Tibial nerve (tissue), 4 donors: ENCODE measurements around the gene FARSB. TPM values are rescaled to one million over a fixed set of nuclear protein-coding genes. Genes with fewer than 3 reads are reported as not detected.
"Not testable (repeated sequence)": the region's sequence is repeated elsewhere in the genome, so short reads cannot be mapped to it uniquely, and the experiment has no call there.

Source experiments
- DNase-seq, 2 donors: peaks; one replicate each; pipeline ENCODE4 v3.0.0-alpha.2; 2019; ENCODE audit warnings: low spot score in 2 of 2
- H3K27ac ChIP-seq, 4 donors: fragments of 200-600 bp; sonication (generic) in 3 of 4; one replicate each; pipeline ENCODE4 v1.5.1; 2017 to 2019; ENCODE audit warnings: mild to moderate bottlenecking in 1 of 4
- H3K27me3 ChIP-seq, 2 donors: fragments of 200-600 bp; sonication (generic) in 1 of 2; one replicate each; pipeline versions ENCODE4 v1.5.1 to v1.6.0; 2017 to 2019
- H3K36me3 ChIP-seq, 3 donors: fragments of 200-600 bp; sonication (generic); one replicate each; pipeline ENCODE4 v1.5.1; 2018 to 2019
- H3K4me1 ChIP-seq, 4 donors: fragments of 200-600 bp; sonication (generic) in 3 of 4; one replicate each; pipeline ENCODE4 v1.5.1; 2017 to 2019
- H3K4me3 ChIP-seq, 4 donors: fragments of 200-600 bp; sonication (generic) in 3 of 4; one replicate each; pipeline ENCODE4 v1.5.1; 2017 to 2019; ENCODE audit warnings: mild to moderate bottlenecking in 1 of 4, moderate library complexity in 1 of 4
- H3K9me3 ChIP-seq, 4 donors: fragments of 200-600 bp; sonication (generic) in 3 of 4; one replicate each; pipeline ENCODE4 v1.5.1; 2017 to 2019
- CTCF ChIP-seq, 5 experiments: fragments of 200-600 bp in 3 of 5; fragments of 450-650 bp in 2 of 5; sonication (generic) in 3 of 5; IDR thresholded peaks; one replicate each; pipeline ENCODE4 v1.5.1; 2016 to 2019; ENCODE audit warnings: antibody characterized with exemption in 5 of 5, mild to moderate bottlenecking in 3 of 5, moderate library complexity in 2 of 5
- EP300 ChIP-seq, 2 donors: sonication (generic); formaldehyde crosslinking; IDR thresholded peaks; one replicate each; pipeline ENCODE4 v1.6.1; 2017; ENCODE audit warnings: antibody characterized with exemption in 2 of 2, mild to moderate bottlenecking in 1 of 2
- POLR2A ChIP-seq, 2 donors: fragments of 450-650 bp; IDR thresholded peaks; one replicate each; pipeline ENCODE4 v1.6.1; 2017; ENCODE audit warnings: antibody characterized with exemption in 2 of 2, mild to moderate bottlenecking in 2 of 2, moderate library complexity in 2 of 2
- WGBS, 2 donors: methylation state at CpG; one replicate each; pipeline ENCODE4 v1.1.5; 2018; 5-methylcytosine and 5-hydroxymethylcytosine counted together
- total RNA-seq, 4 donors: library from RNA; depleted of rRNA; stranded (reverse); fragments of >200 nt; gene quantifications; one replicate each; pipeline ENCODE4 v1.1.0, GENCODE V29; 2016

Gene FARSB
- total RNA-seq, 4 donors from 2014 or later, result 12.3 to 16.8 (median 13.9) TPM

GRCh38 chr2:222698276-222698675 lies 42.4 kb upstream of the FARSB start:
- Histone ChIP-seq H3K27me3 (no peaks in the 10 kb centered on the region), H3K27ac (no peak overlapping the region), H3K9me3 (no peaks in the 10 kb centered on the region), H3K4me3 (no peak overlapping the region), H3K36me3 (no peaks in the 10 kb centered on the region), H3K4me1 (no peaks in the 10 kb centered on the region)
- no peak for TF ChIP-seq EP300 (IDR thresholded peaks at IDR 0.05)
- TF ChIP-seq CTCF (IDR thresholded peaks at IDR 0.05), result no peak
- no peak for TF ChIP-seq POLR2A (IDR thresholded peaks at IDR 0.05)
- WGBS, 2 donors, result 88 to 89% methylated on average over 4 of the region's 4 CpGs
- no peak for DNase-seq

- Histone ChIP-seq H3K4me1 (peaks cover 0 to 3% (median 0%) of the 10 kb centered on the region in 4 donors), H3K27me3 (no peaks in the 10 kb centered on the region), H3K27ac (no peak overlapping the region), H3K36me3 (no peaks in the 10 kb centered on the region), H3K4me3 (no peak overlapping the region), H3K9me3 (no peaks in the 10 kb centered on the region)
- TF ChIP-seq EP300 (IDR thresholded peaks at IDR 0.05), result no peak
- no peak for TF ChIP-seq POLR2A (IDR thresholded peaks at IDR 0.05)
- no peak for TF ChIP-seq CTCF (IDR thresholded peaks at IDR 0.05)
- 90 to 100% methylated on average over 1 of the region's 1 CpG for WGBS, 2 donors
- DNase-seq, result no peak
Observed at GRCh38 chr2:222693837-222694236, 37.9 kb upstream of the FARSB start.

- 84 to 94% methylated on average over 5 of the region's 5 CpGs for WGBS, 2 donors
- H3K9me3 ChIP-seq, result not testable (repeated sequence)
Observed at GRCh38 chr2:222693413-222693812, 37.5 kb upstream of the FARSB start.

GRCh38 chr2:222690564-222691200 lies 34.8 kb upstream of the FARSB start:
- 29 to 30% methylated on average over 10 of the region's 10 CpGs for WGBS, 2 donors
- no peak for TF ChIP-seq POLR2A (IDR thresholded peaks at IDR 0.05)
- TF ChIP-seq EP300 (IDR thresholded peaks at IDR 0.05), result peak in 1 of 2 donors; percentile 10
- TF ChIP-seq CTCF (IDR thresholded peaks at IDR 0.05), result peak; percentile 79 to 98 (median 91)
- peak; percentile 33 to 68 for DNase-seq
- Histone ChIP-seq H3K36me3 (no peaks in the 10 kb centered on the region), H3K27me3 (no peaks in the 10 kb centered on the region), H3K9me3 (no peaks in the 10 kb centered on the region), H3K4me1 (peaks cover 0 to 3% (median 0%) of the 10 kb centered on the region in 4 donors), H3K27ac (no peak overlapping the region), H3K4me3 (no peak overlapping the region)

More at GRCh38 chr2:222693413-222693812, 37.5 kb upstream of the FARSB start:
- not testable (repeated sequence) for DNase-seq, H3K27me3 ChIP-seq, H3K4me1 ChIP-seq, H3K4me3 ChIP-seq, H3K27ac ChIP-seq, H3K36me3 ChIP-seq

- Histone ChIP-seq H3K27ac (no peak overlapping the region), H3K9me3 (no peaks in the 10 kb centered on the region), H3K4me1 (peaks cover 0 to 3% (median 0%) of the 10 kb centered on the region in 4 donors), H3K36me3 (no peaks in the 10 kb centered on the region), H3K4me3 (no peak overlapping the region), H3K27me3 (no peaks in the 10 kb centered on the region)
- TF ChIP-seq EP300 (IDR thresholded peaks at IDR 0.05), result no peak
- no peak for TF ChIP-seq POLR2A (IDR thresholded peaks at IDR 0.05)
- no peak for TF ChIP-seq CTCF (IDR thresholded peaks at IDR 0.05)
- no peak for DNase-seq
- 63 to 67% methylated on average over 2 of the region's 2 CpGs for WGBS, 2 donors
Observed at GRCh38 chr2:222689322-222689721, 33.4 kb upstream of the FARSB start.
